K562 (cell line): Measurements from ENCODE around the gene CDCP1. TPM values are rescaled to one million over a fixed set of nuclear protein-coding genes. Genes with fewer than 3 reads are reported as not detected.

ENCODE experiments used
- ATAC-seq: fragments of 200-7000 bp; cut with Tn5 transposase; 3 replicates; pipeline ENCODE4 v1.9.1; 2020; ENCODE audit warnings: moderate library complexity
- BruUV-seq: library from RNA; stranded (reverse); fragments of 400-500 nt; replicated peaks from 2 replicates; lab custom pipeline; 2021; lab: Mats Ljungman, UMichigan
- CTCF ChIA-PET: fragments of 300-600 bp; formaldehyde crosslinking; extraction: SDS; loops from one replicate; lab custom pipeline; 2021; ENCODE audit warnings: low intra/inter-chr PET ratio; lab: Yijun Ruan, JAX
- POLR2A ChIA-PET: fragments of 300-600, 350-650 bp; sonication (Branson Sonifier 250); formaldehyde crosslinking; extraction: SDS; loops from one replicate; lab custom pipeline; 2021; ENCODE audit warnings: antibody characterized with exemption, inconsistent platforms; lab: Yijun Ruan, JAX
- DNase-seq, 4 experiments: peaks; one replicate each; pipeline versions ENCODE4 v3.0.0 to v3.0.0-alpha.2; 2011 to 2018; ENCODE audit warnings: low spot score in 3 of 4, mixed read lengths in 3 of 4; ENCODE audit errors: extremely low read depth in 1 of 4
- FAIRE-seq: peaks from 2 replicates; lab custom pipeline; 2011; peaks lifted over from hg19 to GRCh38; lab: Jason Lieb, UNC
- H2AFZ ChIP-seq: 2 replicates; pipeline ENCODE4 v1.6.0; 2011; ENCODE audit warnings: low read depth, low read length, control low read depth, inconsistent platforms
- H3K27ac ChIP-seq: fragments of 200-600 bp; 3 replicates; pipeline ENCODE4 v1.8.0; 2011; ENCODE audit warnings: low read depth, mild to moderate bottlenecking, control low read depth, inconsistent platforms, low read length, moderate library complexity, mixed read lengths; ENCODE audit errors: extremely low read depth
- H3K27me3 ChIP-seq, 2 experiments: fragments of 300-600 bp in 1 of 2; 2 replicates in 1 of 2; 3 replicates in 1 of 2; pipeline versions ENCODE4 v1.6.0 to v1.8.0; 2011; ENCODE audit warnings: inconsistent platforms in 2 of 2, low read length in 2 of 2, mild to moderate bottlenecking in 1 of 2, mixed read lengths in 1 of 2, moderate library complexity in 1 of 2; ENCODE audit not compliant: control insufficient read depth in 2 of 2, insufficient read depth in 2 of 2
- H3K36me3 ChIP-seq: fragments of 300-600 bp; 3 replicates; pipeline ENCODE4 v1.8.0; 2011; ENCODE audit warnings: mild to moderate bottlenecking, low read length, inconsistent platforms; ENCODE audit not compliant: control insufficient read depth, insufficient read depth
- H3K4me1 ChIP-seq, 2 experiments: fragments of 200-600 bp in 1 of 2; replicated peaks in 1 of 2; 2 replicates in 1 of 2; 3 replicates in 1 of 2; pipeline versions ENCODE4 v1.5.1 to v1.8.0; 2011; ENCODE audit warnings: inconsistent platforms in 2 of 2, low read length in 2 of 2, mild to moderate bottlenecking in 1 of 2, mixed read lengths in 1 of 2, moderate library complexity in 1 of 2; ENCODE audit not compliant: control insufficient read depth in 2 of 2, insufficient read depth in 2 of 2
- H3K4me2 ChIP-seq: 2 replicates; pipeline ENCODE4 v1.6.1; 2011; ENCODE audit warnings: low read length, control low read depth, inconsistent platforms, mixed read lengths; ENCODE audit not compliant: insufficient read depth
- H3K4me3 ChIP-seq: fragments of 200-600 bp; sonication (generic), shearing (Covaris generic); 2 replicates; pipeline ENCODE4 v1.5.1; 2016; ENCODE audit warnings: control low read depth, inconsistent platforms
- H3K79me2 ChIP-seq: fragments of 200-600 bp; 3 replicates; pipeline ENCODE4 v1.8.0; 2011; ENCODE audit warnings: low read length, inconsistent platforms; ENCODE audit not compliant: control insufficient read depth, insufficient read depth
- H3K9ac ChIP-seq, 2 experiments: 2 replicates each; pipeline versions ENCODE4 v1.6.0 to v1.6.1; 2011; ENCODE audit warnings: low read depth in 2 of 2, low read length in 2 of 2, control low read depth in 1 of 2, inconsistent platforms in 1 of 2, mild to moderate bottlenecking in 1 of 2, mixed read lengths in 1 of 2; ENCODE audit not compliant: insufficient read depth in 1 of 2
- H3K9me1 ChIP-seq: one replicate; pipeline ENCODE4 v1.6.0; 2011; ENCODE audit warnings: inconsistent platforms, mild to moderate bottlenecking, low read length, moderate library complexity; ENCODE audit not compliant: control insufficient read depth, insufficient read depth
- H3K9me3 ChIP-seq: replicated peaks from 2 replicates; pipeline ENCODE4 v1.5.1; 2011; ENCODE audit warnings: low read depth, low read length, inconsistent platforms; ENCODE audit not compliant: control insufficient read depth, insufficient read depth
- H4K20me1 ChIP-seq: replicated peaks from 2 replicates; pipeline ENCODE4 v1.6.1; 2011; ENCODE audit warnings: low read length, inconsistent platforms, mixed read lengths; ENCODE audit not compliant: control insufficient read depth, insufficient read depth
- BCOR ChIP-seq: fragments of 450-650 bp; IDR thresholded peaks from 2 replicates; pipeline ENCODE4 v1.6.1; 2016
- CEBPB ChIP-seq: fragments of 450-650 bp; IDR thresholded peaks from 2 replicates; pipeline ENCODE4 v1.6.1; 2016; ENCODE audit warnings: missing genetic modification characterization, missing compliant biosample characterization
- CTBP1 ChIP-seq: fragments of 450-650 bp; IDR thresholded peaks from 2 replicates; pipeline ENCODE4 v1.6.1; 2016; ENCODE audit warnings: borderline replicate concordance
- GTF2E2 ChIP-seq: fragments of 200-800 bp; sonication (Bioruptor generic); IDR thresholded peaks from 2 replicates; pipeline ENCODE4 v1.6.1; 2016; ENCODE audit warnings: missing genetic modification characterization, missing compliant biosample characterization
- HDAC1 ChIP-seq, 2 experiments: fragments of 450-650 bp; IDR thresholded peaks; 2 replicates each; pipeline ENCODE4 v1.6.1; 2016 to 2017; ENCODE audit warnings: inconsistent platforms in 1 of 2, mild to moderate bottlenecking in 1 of 2, moderate library complexity in 1 of 2
- MTA1 ChIP-seq: fragments of 450-650 bp; IDR thresholded peaks from 2 replicates; pipeline ENCODE4 v1.6.1; 2017; ENCODE audit warnings: borderline replicate concordance
- PTRF ChIP-seq: fragments of 450-650 bp; IDR thresholded peaks from 2 replicates; pipeline ENCODE4 v1.6.1; 2016; ENCODE audit warnings: mild to moderate bottlenecking, missing genetic modification characterization, missing compliant biosample characterization
- RBM34 ChIP-seq: fragments of 200-400 bp; formaldehyde crosslinking; IDR thresholded peaks from 2 replicates; pipeline ENCODE4 v1.6.1; 2018; ENCODE audit warnings: low read length, borderline replicate concordance; ENCODE audit not compliant: insufficient read depth
- ZBTB8A ChIP-seq: fragments of 450-650 bp; IDR thresholded peaks from 2 replicates; pipeline ENCODE4 v1.6.1; 2018; ENCODE audit warnings: mild to moderate bottlenecking, moderate library complexity; ENCODE audit not compliant: partially characterized antibody
- ZNF12 ChIP-seq: sonication (generic); formaldehyde crosslinking; IDR thresholded peaks from 2 replicates; pipeline ENCODE4 v1.4.0; 2020; ENCODE audit warnings: mild to moderate bottlenecking, missing genetic modification reagents
- ZNF175 ChIP-seq: fragments of 200-800 bp; sonication (Bioruptor generic); IDR thresholded peaks from 2 replicates; pipeline ENCODE4 v1.6.1; 2016; ENCODE audit warnings: low read depth, mild to moderate bottlenecking, missing genetic modification characterization, missing compliant biosample characterization
- WGBS: fragments of 100-300 bp; shearing (Covaris generic); methylation state at CpG from one replicate; pipeline ENCODE4 v1.1.6; 2016; ENCODE audit warnings: low coverage, mixed read lengths; ENCODE audit not compliant: insufficient coverage; ENCODE audit errors: missing lambda C conversion rate; 5-methylcytosine and 5-hydroxymethylcytosine counted together
- in situ Hi-C: fragments of 300-500 bp; cut with MboI; formaldehyde crosslinking; loops from 4 replicates; pipeline ENCODE4 v1.15.0; 2018; ENCODE audit warnings: inconsistent platforms, mixed read lengths
- intact Hi-C: fragments of 100-400 bp; cut with micrococcal nuclease; formaldehyde crosslinking; loops from 2 replicates; pipeline ENCODE4 v1.14.2; 2022
- polyA plus RNA-seq, 8 experiments: library from polyadenylated mRNA; depleted of rRNA in 4 of 8; stranded (reverse) in 5 of 8; unstranded in 3 of 8; fragments of >200 nt; fragmentation: Nextera tagmentation in 2 of 8; fragmentation: Illumina TruSeq in 1 of 8; extraction: Ambion mirVana in 2 of 8; extraction: Trizol in 1 of 8; gene quantifications; 2 replicates each; pipeline versions ENCODE4 v1.2.1 to v1.2.3, GENCODE V29; 2011 to 2014; ENCODE audit warnings: inconsistent platforms in 1 of 8, missing spikeins in 1 of 8
- total RNA-seq, 7 experiments: library from RNA; depleted of rRNA in 6 of 7; stranded (reverse); fragments of >200 nt in 6 of 7; fragmentation: Illumina TruSeq in 2 of 7; extraction: Trizol in 2 of 7; gene quantifications; 2 replicates each; pipeline versions ENCODE4 v1.2.1 to v1.2.3, GENCODE V29; 2011 to 2021; ENCODE audit warnings: low replicate concordance in 1 of 7
- TF ChIP-seq, protein P1 (sequence below): fragments of 450-650 bp; formaldehyde crosslinking; IDR thresholded peaks from 2 replicates; pipeline ENCODE4 v1.4.0; 2020; ENCODE audit warnings: mild to moderate bottlenecking
- TF ChIP-seq, protein P2 (sequence below): sonication (generic); formaldehyde crosslinking; IDR thresholded peaks from 2 replicates; pipeline ENCODE4 v1.8.0; 2023; ENCODE audit warnings: missing genetic modification reagents, mild to moderate bottlenecking, borderline replicate concordance

The CDCP1 gene
- total and polyA plus RNA-seq, 9 of the 15 experiments (the other 6 are each of a cell fraction or from before 2014, with no cell fraction given), result 3.9 to 16.4 (median 5.2) TPM

DNA sequence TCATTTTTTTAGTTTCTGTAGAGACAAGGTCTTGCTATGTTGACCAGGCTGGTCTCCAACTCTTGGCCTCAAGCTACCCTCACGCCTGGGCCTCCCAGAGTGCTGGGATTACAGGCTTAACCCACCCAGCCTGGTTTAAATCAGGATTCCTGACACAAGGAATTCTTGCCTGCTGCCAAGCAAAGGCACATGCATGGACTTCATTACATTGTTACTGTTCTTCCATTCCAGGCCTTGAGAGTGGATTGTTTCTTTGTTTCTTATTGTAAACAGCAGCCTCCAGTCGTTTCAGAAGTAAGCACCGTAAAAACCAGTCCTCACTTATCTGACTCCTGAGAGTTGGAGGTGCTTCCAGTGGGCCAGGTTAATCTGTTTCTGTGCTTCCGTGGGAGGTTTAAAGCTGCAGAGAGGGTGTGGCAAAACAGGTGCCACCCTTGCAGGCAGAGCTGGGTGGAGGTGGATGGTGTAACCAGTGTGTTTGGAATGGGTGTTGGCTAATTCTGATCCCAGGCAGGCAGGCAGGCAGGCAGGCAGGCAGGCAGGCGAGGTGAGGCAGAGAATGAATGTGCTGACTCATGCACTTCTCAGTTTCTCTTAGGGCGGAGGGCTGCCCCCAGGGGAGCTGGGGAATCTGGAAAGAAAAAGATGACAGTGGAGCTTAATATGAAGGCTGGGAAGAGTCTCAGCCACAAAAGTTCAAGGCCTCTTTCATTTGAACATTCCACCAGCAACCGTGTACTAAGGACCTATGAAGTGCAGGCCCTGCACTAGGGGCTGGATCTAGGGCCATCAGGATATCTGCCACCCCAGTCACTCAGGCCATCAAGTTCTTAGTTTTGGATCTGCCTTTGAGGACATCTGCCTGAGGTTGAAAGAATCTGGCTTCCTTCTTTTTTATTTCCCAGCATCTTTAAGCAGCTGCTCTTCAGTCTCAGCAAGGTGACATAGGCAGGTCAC is 37.0 kb upstream of the CDCP1 start:
- ChIA-PET POLR2A (interaction anchor here (1.0 to 2.3 kb wide), 6 partner anchors 10 to 119 kb away, joined by 3 to 7 read pairs (median 4); no protein-coding TSS in a partner anchor), CTCF (no interaction called here)
- no peaks in the 10 kb centered on the region for H3K9me3 ChIP-seq
- peak overlapping the region; percentile 64 to 69; a peak in 3 of 4 replicates for H3K9ac ChIP-seq
- in situ Hi-C loops (no loop called here), intact Hi-C loops (no loop called here)
- 13% methylated on average over 7 of the region's 7 CpGs for WGBS
- H3K4me3 ChIP-seq, result no peak overlapping the region
- peak overlapping the region; percentile 95 for H2AFZ ChIP-seq
- H4K20me1 ChIP-seq, result no peaks in the 10 kb centered on the region
- peaks cover 21 to 39% of the 10 kb centered on the region in 2 experiments for H3K4me1 ChIP-seq
- ATAC-seq (peak; percentile 90), DNase-seq (peak; percentile 85 to 87 (median 86)), FAIRE-seq (peak; percentile 78)
- H3K27ac ChIP-seq, result peak overlapping the region; percentile 75
- BruUV-seq, result no TSS peak
- H3K27me3 ChIP-seq, result no peaks in the 10 kb centered on the region
- H3K4me2 ChIP-seq, result peak overlapping the region; percentile 71
- peaks cover 3% of the 10 kb centered on the region for H3K9me1 ChIP-seq
- no peaks in the 10 kb centered on the region for H3K36me3 ChIP-seq
- no peaks in the 10 kb centered on the region for H3K79me2 ChIP-seq
- no peak for TF ChIP-seq ZNF175 (CRISPR knock-in tag)
- no peak for TF ChIP-seq GTF2E2 (tag)
- TF ChIP-seq ZNF12 (CRISPR knock-in tag), result no peak
- TF ChIP-seq RBM34, result no peak
- TF ChIP-seq BCOR, result no peak
- TF ChIP-seq, protein P1, sequence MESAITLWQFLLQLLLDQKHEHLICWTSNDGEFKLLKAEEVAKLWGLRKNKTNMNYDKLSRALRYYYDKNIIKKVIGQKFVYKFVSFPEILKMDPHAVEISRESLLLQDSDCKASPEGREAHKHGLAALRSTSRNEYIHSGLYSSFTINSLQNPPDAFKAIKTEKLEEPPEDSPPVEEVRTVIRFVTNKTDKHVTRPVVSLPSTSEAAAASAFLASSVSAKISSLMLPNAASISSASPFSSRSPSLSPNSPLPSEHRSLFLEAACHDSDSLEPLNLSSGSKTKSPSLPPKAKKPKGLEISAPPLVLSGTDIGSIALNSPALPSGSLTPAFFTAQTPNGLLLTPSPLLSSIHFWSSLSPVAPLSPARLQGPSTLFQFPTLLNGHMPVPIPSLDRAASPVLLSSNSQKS (CRISPR knock-in tag), result no peak
- TF ChIP-seq CEBPB (tag), result peak; percentile 52; the same call in 1 of the 2 replicates
- TF ChIP-seq, protein P2, sequence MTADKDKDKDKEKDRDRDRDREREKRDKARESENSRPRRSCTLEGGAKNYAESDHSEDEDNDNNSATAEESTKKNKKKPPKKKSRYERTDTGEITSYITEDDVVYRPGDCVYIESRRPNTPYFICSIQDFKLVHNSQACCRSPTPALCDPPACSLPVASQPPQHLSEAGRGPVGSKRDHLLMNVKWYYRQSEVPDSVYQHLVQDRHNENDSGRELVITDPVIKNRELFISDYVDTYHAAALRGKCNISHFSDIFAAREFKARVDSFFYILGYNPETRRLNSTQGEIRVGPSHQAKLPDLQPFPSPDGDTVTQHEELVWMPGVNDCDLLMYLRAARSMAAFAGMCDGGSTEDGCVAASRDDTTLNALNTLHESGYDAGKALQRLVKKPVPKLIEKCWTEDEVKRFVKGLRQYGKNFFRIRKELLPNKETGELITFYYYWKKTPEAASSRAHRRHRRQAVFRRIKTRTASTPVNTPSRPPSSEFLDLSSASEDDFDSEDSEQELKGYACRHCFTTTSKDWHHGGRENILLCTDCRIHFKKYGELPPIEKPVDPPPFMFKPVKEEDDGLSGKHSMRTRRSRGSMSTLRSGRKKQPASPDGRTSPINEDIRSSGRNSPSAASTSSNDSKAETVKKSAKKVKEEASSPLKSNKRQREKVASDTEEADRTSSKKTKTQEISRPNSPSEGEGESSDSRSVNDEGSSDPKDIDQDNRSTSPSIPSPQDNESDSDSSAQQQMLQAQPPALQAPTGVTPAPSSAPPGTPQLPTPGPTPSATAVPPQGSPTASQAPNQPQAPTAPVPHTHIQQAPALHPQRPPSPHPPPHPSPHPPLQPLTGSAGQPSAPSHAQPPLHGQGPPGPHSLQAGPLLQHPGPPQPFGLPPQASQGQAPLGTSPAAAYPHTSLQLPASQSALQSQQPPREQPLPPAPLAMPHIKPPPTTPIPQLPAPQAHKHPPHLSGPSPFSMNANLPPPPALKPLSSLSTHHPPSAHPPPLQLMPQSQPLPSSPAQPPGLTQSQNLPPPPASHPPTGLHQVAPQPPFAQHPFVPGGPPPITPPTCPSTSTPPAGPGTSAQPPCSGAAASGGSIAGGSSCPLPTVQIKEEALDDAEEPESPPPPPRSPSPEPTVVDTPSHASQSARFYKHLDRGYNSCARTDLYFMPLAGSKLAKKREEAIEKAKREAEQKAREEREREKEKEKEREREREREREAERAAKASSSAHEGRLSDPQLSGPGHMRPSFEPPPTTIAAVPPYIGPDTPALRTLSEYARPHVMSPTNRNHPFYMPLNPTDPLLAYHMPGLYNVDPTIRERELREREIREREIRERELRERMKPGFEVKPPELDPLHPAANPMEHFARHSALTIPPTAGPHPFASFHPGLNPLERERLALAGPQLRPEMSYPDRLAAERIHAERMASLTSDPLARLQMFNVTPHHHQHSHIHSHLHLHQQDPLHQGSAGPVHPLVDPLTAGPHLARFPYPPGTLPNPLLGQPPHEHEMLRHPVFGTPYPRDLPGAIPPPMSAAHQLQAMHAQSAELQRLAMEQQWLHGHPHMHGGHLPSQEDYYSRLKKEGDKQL (CRISPR knock-in tag), result no peak
- peak in 1 of 2 experiments; percentile 57; a peak in 2 of 4 replicates for TF ChIP-seq HDAC1 (IDR thresholded peaks at IDR 0.05)
- TF ChIP-seq MTA1, result no peak
- TF ChIP-seq CTBP1, result peak; percentile 68; the same call in 1 of the 2 replicates
- no peak for TF ChIP-seq PTRF
- no peak for TF ChIP-seq ZBTB8A
